ENCODE data around the gene WFS1.

WFS1 gene

GRCh38 chr4:6341696-6342095, 72.0 kb downstream of the WFS1 start:
- DNase-seq, result no peak

- DNase-seq, result no peak
Observed at GRCh38 chr4:6342530-6343293, 73.1 kb downstream of the WFS1 start.

GRCh38 chr4:6343939-6344408, 74.3 kb downstream of the WFS1 start:
- no peak for DNase-seq

- no peak for DNase-seq
Observed at GRCh38 chr4:6345096-6345830, 75.6 kb downstream of the WFS1 start.

- no peak for DNase-seq
Observed at GRCh38 chr4:6345866-6346265, 76.2 kb downstream of the WFS1 start.

- no peak for DNase-seq
Observed at GRCh38 chr4:6346373-6347110, 76.9 kb downstream of the WFS1 start.

- no peak for DNase-seq
Observed at GRCh38 chr4:6347511-6348045, 77.9 kb downstream of the WFS1 start.

- DNase-seq, result no peak
Observed at GRCh38 chr4:6348408-6348807, 78.8 kb downstream of the WFS1 start.

GRCh38 chr4:6349896-6350603, 80.4 kb downstream of the WFS1 start:
- DNase-seq, result no peak

- DNase-seq, result no peak
Observed at GRCh38 chr4:6350646-6351045, 81.0 kb downstream of the WFS1 start.

GRCh38 chr4:6351246-6352000, 81.8 kb downstream of the WFS1 start:
- DNase-seq, result no peak

GRCh38 chr4:6352031-6352692, 82.5 kb downstream of the WFS1 start:
- no peak for DNase-seq
